Urinary bladder (tissue), 4 donors: ENCODE data around the gene SMTNL1. TPM values are rescaled to one million over a fixed set of nuclear protein-coding genes. Genes with fewer than 3 reads are reported as not detected.

Experiments
- DNase-seq: peaks from one replicate; pipeline ENCODE4 v3.0.0-alpha.2; 2015; ENCODE audit errors: extremely low spot score
- H3K27ac ChIP-seq: one replicate; pipeline ENCODE4 v1.5.1; 2013; ENCODE audit warnings: low read depth, mild to moderate bottlenecking, moderate library complexity
- H3K36me3 ChIP-seq: one replicate; pipeline ENCODE4 v1.6.1; 2013; ENCODE audit warnings: mild to moderate bottlenecking, moderate library complexity; ENCODE audit not compliant: insufficient read depth
- H3K4me1 ChIP-seq: one replicate; pipeline ENCODE4 v1.6.1; 2013; ENCODE audit warnings: mild to moderate bottlenecking, moderate library complexity; ENCODE audit not compliant: insufficient read depth
- H3K4me3 ChIP-seq: one replicate; pipeline ENCODE4 v1.5.1; 2013; ENCODE audit warnings: low read depth, low read length
- WGBS: extraction: QIAGEN DNeasy Blood & Tissue Kit; methylation state at CpG from one replicate; pipeline ENCODE4 v1.1.7; 2013; 5-methylcytosine and 5-hydroxymethylcytosine counted together
- polyA plus RNA-seq: library from polyadenylated mRNA; stranded (reverse); fragments of 200-250 nt; gene quantifications from one replicate; pipeline ENCODE4 v1.2.3, GENCODE V29; 2013
- total RNA-seq: library from RNA; depleted of rRNA; stranded (reverse); fragments of >200 nt; gene quantifications from one replicate; pipeline ENCODE4 v1.2.3, GENCODE V29; 2014
- donor health status: healthy with polysubstance abuse.
- donor health status: healthy.

SMTNL1 gene
- total and polyA plus RNA-seq, 2 donors: 0.16 TPM; not detected in 1

DNA sequence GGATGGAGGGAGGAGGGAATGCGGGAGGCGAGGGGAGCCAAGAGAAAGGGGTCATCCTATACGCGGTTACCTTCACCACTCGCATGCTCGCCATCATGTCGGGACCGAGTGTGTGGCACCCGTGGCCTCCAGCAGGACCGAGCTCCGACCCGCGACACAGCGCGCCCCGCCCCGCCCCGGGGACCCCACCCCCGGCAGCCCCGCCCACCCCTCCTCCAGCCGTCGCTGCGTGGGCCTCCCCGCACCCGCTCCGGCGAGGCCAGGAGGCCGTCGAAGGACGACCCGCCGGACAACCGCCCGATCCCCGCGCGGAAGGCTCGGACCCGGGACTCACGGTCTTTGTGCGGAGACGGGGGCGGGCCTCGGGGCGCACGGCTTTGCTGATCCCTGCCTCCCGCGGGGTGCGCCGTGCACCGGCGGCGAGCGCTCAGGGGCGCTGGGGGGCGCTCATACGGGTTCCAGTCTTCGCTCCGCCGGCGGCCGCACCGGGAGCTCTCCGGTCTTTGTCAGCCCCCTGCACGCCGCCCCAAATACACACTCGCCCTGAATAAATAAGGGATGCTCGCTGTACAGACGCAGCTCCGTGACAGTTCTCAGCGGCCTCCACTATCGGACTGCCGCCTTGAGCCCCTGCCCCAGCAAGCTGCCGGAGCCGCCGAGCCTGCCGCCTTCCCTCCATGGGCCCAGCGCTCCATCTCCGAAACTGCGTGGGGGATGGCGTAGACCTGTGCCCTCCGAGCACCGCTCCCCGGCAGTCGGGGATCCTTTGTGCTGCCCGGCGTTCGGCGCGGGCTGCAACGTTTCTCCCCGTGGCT is 30.3 kb downstream of the SMTNL1 start, which contains the start of gene UBE2L6:
Gene UBE2L6, minus strand, starts transcription at position 158 of the 815 bp plus-strand sequence. Its CDS starts 61 bp downstream, at position 97.
- under 1% methylated on average over 92 of the region's 92 CpGs for WGBS
- Histone ChIP-seq H3K27ac (peak within 1 kb of the TSS; percentile 79), H3K4me3 (peak within 1 kb of the TSS; percentile 86), H3K36me3 (no peaks in the 10 kb centered on the region), H3K4me1 (no peaks in the 10 kb centered on the region)
- no peak for DNase-seq

DNA sequence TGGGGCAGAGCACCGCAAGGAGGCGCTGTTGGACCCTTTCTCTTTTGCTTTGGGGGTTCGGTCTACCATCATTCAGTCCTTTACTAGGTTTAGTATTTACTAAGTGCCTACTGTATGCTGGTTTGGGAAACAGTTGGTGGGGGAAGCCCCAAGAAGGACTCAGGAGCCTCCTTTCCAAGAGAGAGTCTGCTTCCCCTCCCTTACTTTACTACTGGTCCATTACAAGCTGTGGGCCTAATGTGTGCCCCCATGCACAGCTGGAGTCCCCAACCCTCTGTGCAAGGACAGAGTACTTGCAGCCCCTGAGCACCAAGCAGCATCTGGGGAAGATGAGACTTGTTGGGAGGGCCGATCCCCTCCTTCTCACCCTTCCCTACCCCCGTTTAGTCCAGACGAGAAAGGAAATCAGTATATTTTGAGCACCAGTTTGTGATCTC is 31.0 kb downstream of the SMTNL1 start:
- no peaks in the 10 kb centered on the region for H3K4me1 ChIP-seq
- DNase-seq: peak; percentile 57
- peak overlapping the region; percentile 86 for H3K4me3 ChIP-seq
- H3K27ac ChIP-seq: peak overlapping the region; percentile 38
- WGBS: 29% methylated on average over 6 of the region's 6 CpGs
- no peaks in the 10 kb centered on the region for H3K36me3 ChIP-seq

DNA sequence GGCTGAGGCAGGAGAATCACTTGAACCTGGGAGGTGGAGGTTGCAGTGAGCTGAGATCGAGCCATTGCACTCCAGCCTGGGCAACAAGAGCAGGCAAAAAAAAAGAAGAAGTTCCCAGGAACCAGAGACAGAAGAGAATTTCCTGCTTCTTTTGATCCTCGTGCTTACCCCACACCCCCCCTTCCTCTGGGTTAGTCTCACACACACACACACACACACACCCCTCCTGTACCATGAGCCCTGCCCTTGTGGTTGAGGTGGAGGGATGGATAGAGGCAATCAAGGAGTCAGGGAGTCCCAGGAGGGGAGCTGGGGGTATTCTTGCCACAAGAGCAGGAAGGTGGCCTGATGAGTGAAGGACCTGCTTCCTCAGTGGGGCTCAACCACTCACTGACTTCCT is 34.2 kb downstream of the SMTNL1 start:
- DNase-seq: no peak
- Histone ChIP-seq H3K4me3 (no peak overlapping the region), H3K36me3 (no peaks in the 10 kb centered on the region), H3K27ac (no peak overlapping the region), H3K4me1 (no peaks in the 10 kb centered on the region)
- WGBS: 36% methylated on average over 2 of the region's 2 CpGs

DNA sequence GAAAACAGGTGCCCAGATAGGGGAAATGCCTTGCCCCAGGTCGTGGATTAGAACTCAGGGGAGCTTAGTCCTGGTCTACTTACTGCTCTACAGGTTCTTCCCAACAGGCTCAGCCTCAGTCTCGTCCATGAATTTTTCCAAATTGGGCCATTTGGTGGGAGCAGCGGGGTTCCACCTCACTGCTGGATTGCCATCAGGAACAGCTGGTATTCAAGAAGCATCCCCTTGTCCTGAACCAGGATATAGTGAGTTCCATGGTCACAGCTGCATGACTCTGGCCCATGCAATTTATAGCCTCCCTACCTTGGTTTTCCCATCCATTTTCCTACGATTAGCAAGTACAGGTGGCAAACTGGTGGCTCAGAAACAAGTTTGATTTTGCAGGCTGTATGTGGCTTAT is 36.7 kb downstream of the SMTNL1 start:
- Histone ChIP-seq H3K27ac (no peak overlapping the region), H3K4me3 (no peak overlapping the region), H3K4me1 (no peaks in the 10 kb centered on the region), H3K36me3 (no peaks in the 10 kb centered on the region)
- WGBS: 53% methylated on average over 4 of the region's 4 CpGs
- no peak for DNase-seq

DNA sequence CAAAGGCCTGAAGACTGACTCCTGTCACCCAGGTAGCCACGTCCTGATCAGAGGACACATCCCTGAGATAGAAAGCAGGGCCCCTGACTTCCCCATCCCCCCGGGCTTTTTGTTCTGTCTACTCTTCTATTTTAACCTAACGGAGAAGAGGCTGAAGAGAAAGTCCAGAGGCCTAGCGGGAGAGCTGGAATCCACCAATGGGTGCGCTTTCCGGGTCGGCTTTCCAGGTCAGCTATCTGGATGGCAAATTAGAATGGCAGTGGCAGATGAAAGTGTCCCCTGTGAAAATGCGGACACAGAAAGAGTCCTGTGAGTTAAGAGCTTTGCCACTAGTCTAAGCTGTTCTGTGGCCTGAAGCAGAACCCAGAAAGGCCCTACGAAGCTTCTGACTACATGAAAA is 46.9 kb downstream of the SMTNL1 start:
- no peak for DNase-seq
- Histone ChIP-seq H3K36me3 (no peaks in the 10 kb centered on the region), H3K4me1 (no peaks in the 10 kb centered on the region), H3K4me3 (no peak overlapping the region), H3K27ac (no peak overlapping the region)
- 81% methylated on average over 9 of the region's 9 CpGs for WGBS

DNA sequence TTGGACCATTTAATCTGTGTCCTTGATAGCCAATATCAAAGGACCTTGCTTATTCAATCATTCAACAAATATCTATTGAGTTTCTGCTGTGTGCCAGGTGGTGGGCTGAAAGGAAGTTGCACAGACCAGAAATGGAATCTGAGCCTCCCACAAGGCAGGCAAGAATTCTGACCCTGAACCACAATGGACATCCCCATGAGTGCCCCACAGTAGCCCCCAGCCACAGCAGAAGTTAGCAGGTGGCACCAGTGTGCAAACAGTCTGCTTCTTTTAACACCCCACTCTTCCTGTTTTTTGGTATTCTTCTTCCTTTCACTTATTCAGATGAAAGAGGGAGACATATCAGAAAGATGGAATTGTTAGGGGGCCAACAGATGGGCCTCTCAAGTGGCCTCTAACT is 47.9 kb downstream of the SMTNL1 start:
- DNase-seq: no peak

DNA sequence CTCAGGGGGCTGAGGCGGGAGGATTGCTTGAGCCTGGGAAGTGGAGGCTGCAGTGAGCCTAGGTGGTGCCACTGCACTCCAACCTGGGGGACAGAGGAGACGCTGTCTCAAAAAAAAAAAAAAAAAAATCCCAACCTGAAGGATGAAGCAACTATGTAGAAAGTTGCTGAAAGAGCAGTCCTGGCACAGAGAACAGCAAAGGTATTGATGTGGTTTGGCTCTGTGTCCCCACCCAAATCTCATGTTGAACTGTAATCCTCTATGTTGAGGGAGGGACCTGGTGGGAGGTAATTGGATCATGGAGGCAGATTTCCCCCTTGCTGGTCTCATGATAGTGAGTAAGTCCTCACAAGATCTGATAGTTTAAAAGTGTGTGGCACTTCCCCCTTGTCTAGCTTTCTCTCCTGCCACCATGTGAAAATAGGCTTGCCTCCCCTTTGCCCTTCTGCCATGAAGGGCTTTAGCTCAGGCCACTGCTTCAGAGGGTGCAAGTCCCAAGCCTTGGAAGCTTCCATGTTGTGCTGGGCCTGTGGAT is 49.4 kb downstream of the SMTNL1 start:
- Histone ChIP-seq H3K27ac (no peak overlapping the region), H3K4me1 (no peaks in the 10 kb centered on the region), H3K36me3 (no peaks in the 10 kb centered on the region), H3K4me3 (no peak overlapping the region)
- no peak for DNase-seq
- 46% methylated on average over 2 of the region's 2 CpGs for WGBS

More for the DNA sequence above, 47.9 kb downstream of the SMTNL1 start:
- Histone ChIP-seq H3K4me3 (no peak overlapping the region), H3K27ac (no peak overlapping the region), H3K4me1 (no peaks in the 10 kb centered on the region), H3K36me3 (no peaks in the 10 kb centered on the region)

DNA sequence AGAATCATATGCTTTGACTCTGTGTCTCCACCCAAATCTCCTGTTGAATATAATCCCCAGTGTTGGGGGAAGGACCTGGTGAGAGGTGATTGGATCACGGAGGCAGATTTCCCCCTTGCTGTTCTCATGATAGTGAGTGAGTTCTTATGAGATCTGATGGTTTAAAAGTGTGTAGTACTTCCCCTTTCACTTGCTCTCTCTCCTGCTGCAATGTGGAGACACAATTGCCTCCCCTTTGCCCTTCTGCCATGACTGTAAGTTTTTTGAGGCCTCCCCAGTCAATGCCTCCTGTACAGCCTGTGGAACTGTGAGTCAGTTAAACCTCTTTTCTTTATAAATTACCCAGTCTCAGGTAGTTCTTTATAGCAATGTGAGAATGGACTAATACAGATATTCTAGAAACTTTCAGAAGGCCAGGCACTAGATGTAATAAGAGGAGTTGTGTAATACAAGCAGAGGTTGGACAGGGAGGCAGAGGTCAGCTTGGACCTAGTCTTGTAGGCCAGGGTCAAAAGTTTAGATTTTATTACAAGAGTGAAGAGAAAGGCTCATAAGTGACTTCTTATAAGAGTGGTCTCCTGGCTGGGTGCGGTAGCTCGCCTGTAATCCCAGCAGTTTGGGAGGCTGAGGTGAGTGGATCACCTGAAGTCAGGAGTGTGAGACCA is 50.8 kb downstream of the SMTNL1 start:
- no peak for DNase-seq
- 82% methylated on average over 3 of the region's 3 CpGs for WGBS
- Histone ChIP-seq H3K27ac (no peak overlapping the region), H3K36me3 (no peaks in the 10 kb centered on the region), H3K4me3 (no peak overlapping the region), H3K4me1 (no peaks in the 10 kb centered on the region)

DNA sequence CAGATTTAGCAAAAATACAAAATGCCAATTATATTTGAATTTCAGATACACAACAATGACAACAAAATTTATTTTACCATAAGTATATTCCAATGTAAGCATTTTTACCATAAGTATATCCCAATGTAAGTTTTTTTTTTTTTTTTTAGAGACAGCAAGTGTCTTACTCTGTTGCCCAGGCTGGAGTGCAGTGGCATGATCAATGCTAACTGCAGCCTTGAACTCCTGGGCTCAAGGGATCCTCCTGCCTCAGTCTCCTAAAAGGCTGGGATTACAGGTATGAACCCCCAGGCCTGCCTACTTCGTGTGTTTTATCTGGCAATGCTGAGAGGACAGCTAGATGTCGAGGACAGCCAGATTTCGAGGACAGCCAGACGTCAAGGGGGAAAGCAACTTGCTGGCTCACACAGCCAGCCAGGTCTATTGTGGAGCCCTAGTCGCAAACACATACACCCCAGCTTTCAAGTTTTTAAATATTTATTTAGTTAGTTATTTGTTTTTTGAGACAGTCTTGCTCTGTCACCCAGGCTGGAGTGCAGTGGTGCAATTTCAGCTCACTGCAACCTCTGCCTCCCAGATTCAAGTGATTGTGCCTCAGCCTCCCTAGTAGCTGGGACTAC is 59.0 kb downstream of the SMTNL1 start:
- 84% methylated on average over 5 of the region's 5 CpGs for WGBS
- Histone ChIP-seq H3K4me3 (no peak overlapping the region), H3K4me1 (no peaks in the 10 kb centered on the region), H3K36me3 (no peaks in the 10 kb centered on the region), H3K27ac (no peak overlapping the region)
- no peak for DNase-seq

DNA sequence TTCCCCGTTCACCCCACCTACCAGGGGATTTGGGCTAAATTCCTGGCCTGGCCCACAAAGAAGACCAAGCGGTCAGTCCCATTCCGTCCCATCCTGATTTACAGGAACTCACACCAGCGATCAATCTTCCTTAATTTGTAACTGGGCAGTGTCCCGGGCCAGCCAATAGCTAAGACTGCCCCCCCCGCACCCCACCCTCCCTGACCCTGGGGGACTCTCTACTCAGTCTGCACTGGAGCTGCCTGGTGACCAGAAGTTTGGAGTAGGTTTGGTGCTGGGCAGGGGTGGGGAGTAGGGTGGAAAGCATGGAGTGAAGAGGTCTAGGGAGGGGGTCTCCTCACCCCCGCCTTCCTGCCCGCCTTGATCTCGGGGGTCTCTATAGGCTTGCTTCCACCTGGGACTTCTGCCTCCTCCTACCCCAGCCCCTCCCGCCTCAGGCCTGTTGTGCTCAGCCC is 60.1 kb downstream of the SMTNL1 start, which contains the start of gene SERPING1:
Gene SERPING1, plus strand, starts transcription at position 225 of the 455 bp plus-strand sequence. CDS start 586 bp downstream, outside the sequence.
- Histone ChIP-seq H3K4me1 (no peaks in the 10 kb centered on the region), H3K4me3 (peak within 1 kb of the TSS; percentile 66), H3K36me3 (no peaks in the 10 kb centered on the region), H3K27ac (peak within 1 kb of the TSS; percentile 90)
- WGBS: 10% methylated on average over 10 of the region's 10 CpGs
- DNase-seq: peak; percentile 21

DNA sequence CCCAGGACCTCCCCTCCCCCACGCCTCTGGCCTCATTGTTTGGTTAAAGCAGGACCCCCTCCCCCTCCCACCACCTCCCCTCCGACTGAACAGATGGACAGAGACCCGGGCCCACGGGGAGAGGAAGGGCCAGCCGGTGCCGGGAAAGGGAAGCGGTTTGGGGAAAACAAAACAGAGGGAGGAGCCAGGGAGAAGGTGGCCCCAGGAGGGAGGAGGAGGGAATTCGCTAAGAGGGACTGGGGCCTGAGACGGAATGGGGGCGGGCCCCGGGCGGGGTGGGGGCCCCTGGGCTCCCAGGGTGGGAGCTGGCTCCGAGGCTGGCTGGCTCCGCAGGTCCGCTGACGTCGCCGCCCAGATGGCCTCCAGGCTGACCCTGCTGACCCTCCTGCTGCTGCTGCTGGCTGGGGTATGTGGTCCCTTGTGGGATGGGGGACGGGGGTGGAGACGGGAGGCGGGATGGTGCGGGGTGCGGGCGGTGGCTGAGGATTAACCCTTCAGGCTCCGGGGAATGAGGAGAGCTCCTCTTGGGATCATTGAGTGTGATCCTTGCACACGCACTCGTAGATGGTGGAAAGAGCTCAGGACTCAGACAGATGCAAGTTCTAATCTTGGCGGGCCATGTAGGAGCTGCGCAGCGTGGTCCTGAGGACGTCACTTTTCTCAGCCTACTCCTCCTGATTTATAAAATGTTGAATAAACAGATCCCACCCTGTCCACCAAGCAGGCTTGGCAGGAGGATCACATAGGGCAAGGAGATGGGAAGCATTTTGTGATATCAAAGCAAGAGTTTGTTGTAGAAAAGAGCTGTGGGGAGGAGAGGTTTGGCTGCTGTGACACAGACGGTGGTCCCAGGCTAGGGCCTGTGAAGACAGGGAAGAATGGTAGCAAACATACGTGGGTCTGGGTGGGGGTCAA is 60.8 kb downstream of the SMTNL1 start:
- DNase-seq: peak; percentile 69
- H3K27ac ChIP-seq: peak overlapping the region; percentile 90
- peak overlapping the region; percentile 66 for H3K4me3 ChIP-seq
- WGBS: 3% methylated on average over 33 of the region's 33 CpGs
- no peaks in the 10 kb centered on the region for H3K36me3 ChIP-seq
- no peaks in the 10 kb centered on the region for H3K4me1 ChIP-seq

DNA sequence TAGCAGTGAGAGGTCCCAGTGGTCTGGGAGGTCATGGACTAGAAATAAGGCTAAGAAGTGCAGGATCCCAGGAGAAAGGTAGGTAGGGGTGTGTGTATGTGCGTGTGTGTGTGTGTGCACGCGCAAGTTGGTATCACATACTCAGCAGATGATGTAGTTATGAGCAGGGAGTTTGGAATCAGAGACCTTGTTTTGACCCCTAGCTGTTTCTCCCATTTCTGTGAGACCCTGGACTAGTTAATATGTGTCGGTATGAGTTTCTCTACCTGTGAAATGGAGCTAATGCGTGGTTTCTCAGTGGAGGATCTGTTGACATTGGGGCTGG is 61.4 kb downstream of the SMTNL1 start:
- WGBS: 58% methylated on average over 5 of the region's 5 CpGs
- Histone ChIP-seq H3K36me3 (no peaks in the 10 kb centered on the region), H3K27ac (peak overlapping the region; percentile 38), H3K4me1 (no peaks in the 10 kb centered on the region), H3K4me3 (peak overlapping the region; percentile 66)
- DNase-seq: no peak

DNA sequence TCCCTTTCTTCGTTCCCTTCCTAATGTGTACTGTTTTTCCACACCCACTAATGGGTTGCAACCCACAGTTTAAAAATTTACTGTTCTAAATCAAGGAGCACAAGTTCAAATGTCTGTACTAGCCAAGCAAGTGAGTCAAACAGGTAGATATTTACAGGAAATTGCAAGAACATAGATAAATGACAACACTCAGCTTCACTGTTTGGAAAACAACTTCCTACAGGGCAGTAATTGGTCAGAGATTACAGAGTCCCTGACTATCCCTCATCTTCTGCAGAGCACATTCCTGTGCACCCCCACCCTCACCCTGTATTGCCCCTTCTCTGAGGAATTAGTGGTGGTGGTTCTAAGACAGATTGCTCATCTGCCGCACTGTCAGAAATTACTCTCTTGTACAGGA is 62.0 kb downstream of the SMTNL1 start:
- DNase-seq: no peak
- Histone ChIP-seq H3K4me3 (peak overlapping the region; percentile 66), H3K36me3 (no peaks in the 10 kb centered on the region), H3K27ac (peak overlapping the region; percentile 12), H3K4me1 (no peaks in the 10 kb centered on the region)
- WGBS: 36% methylated on average over 2 of the region's 2 CpGs
